Measurements from ENCODE around the gene BTBD9.

BTBD9 gene

GRCh38 chr6:38681850-38682249 is 42.1 kb upstream of the BTBD9 start:
- TF ChIP-seq CTCF (IDR thresholded peaks at IDR 0.05; ENCODE audit: insufficient read depth, missing control alignments): no peak
- FAIRE-seq (no peak), DNase-seq (ENCODE audit: insufficient read length, low spot score) (no peak)

- TF ChIP-seq CTCF (IDR thresholded peaks at IDR 0.05; ENCODE audit: insufficient read depth, missing control alignments): no peak
- FAIRE-seq: no peak
- DNase-seq (ENCODE audit: insufficient read length, low spot score): no peak
Observed at GRCh38 chr6:38679668-38680067, 39.9 kb upstream of the BTBD9 start.

- DNase-seq (ENCODE audit: insufficient read length, low spot score): no peak
- TF ChIP-seq CTCF (IDR thresholded peaks at IDR 0.05; ENCODE audit: insufficient read depth, missing control alignments): no peak
- no peak for FAIRE-seq
Observed at GRCh38 chr6:38678178-38678760, 38.5 kb upstream of the BTBD9 start.

GRCh38 chr6:38676974-38677544 is 37.3 kb upstream of the BTBD9 start:
- no peak for DNase-seq (ENCODE audit: insufficient read length, low spot score)
- TF ChIP-seq CTCF (IDR thresholded peaks at IDR 0.05; ENCODE audit: insufficient read depth, missing control alignments): no peak
- FAIRE-seq: no peak

- FAIRE-seq (no peak), DNase-seq (ENCODE audit: insufficient read length, low spot score) (no peak)
- no peak for TF ChIP-seq CTCF (IDR thresholded peaks at IDR 0.05; ENCODE audit: insufficient read depth, missing control alignments)
Observed at GRCh38 chr6:38676236-38676973, 36.7 kb upstream of the BTBD9 start.

GRCh38 chr6:38673397-38674165 is 33.9 kb upstream of the BTBD9 start:
- no peak for DNase-seq (ENCODE audit: insufficient read length, low spot score)

More at GRCh38 chr6:38673397-38674165, 33.9 kb upstream of the BTBD9 start:
- TF ChIP-seq CTCF (IDR thresholded peaks at IDR 0.05; ENCODE audit: insufficient read depth, missing control alignments): no peak
- no peak for FAIRE-seq
